MM.1S (cell line): ENCODE results near the gene THRB.

ENCODE experiments used
- DNase-seq: peaks from one replicate; pipeline ENCODE4 v3.0.0-alpha.2; 2015
- H2AFZ ChIP-seq: fragments of 300-600 bp; sonication (generic); 2 replicates; pipeline ENCODE4 v1.6.0; 2016; ENCODE audit warnings: antibody characterized with exemption, low read length
- H3F3A ChIP-seq: fragments of 300-600 bp; sonication (generic); 2 replicates; pipeline ENCODE4 v1.6.1; 2016; ENCODE audit warnings: mild to moderate bottlenecking, antibody characterized with exemption, low read length, moderate library complexity, mixed read lengths; ENCODE audit not compliant: insufficient read depth
- H3K27ac ChIP-seq: fragments of 300-600 bp; sonication (generic); 2 replicates; pipeline ENCODE4 v1.5.1; 2016; ENCODE audit warnings: mild to moderate bottlenecking, low read length
- H3K27me3 ChIP-seq: fragments of 300-600 bp; sonication (generic); replicated peaks from 2 replicates; pipeline ENCODE4 v1.6.0; 2016; ENCODE audit warnings: low read length; ENCODE audit not compliant: insufficient read depth
- H3K36me3 ChIP-seq: fragments of 300-600 bp; sonication (generic); replicated peaks from 2 replicates; pipeline ENCODE4 v1.6.1; 2016; ENCODE audit warnings: mild to moderate bottlenecking, low read length, mixed read lengths; ENCODE audit not compliant: insufficient read depth
- H3K4me1 ChIP-seq: fragments of 300-600 bp; sonication (generic); 2 replicates; pipeline ENCODE4 v1.6.1; 2016; ENCODE audit warnings: low read length, mixed read lengths
- H3K4me2 ChIP-seq: fragments of 300-600 bp; sonication (generic); 2 replicates; pipeline ENCODE4 v1.6.0; 2016; ENCODE audit warnings: low read depth, low read length
- H3K4me3 ChIP-seq: fragments of 300-600 bp; sonication (generic); 2 replicates; pipeline ENCODE4 v1.5.1; 2016; ENCODE audit warnings: low read length, mixed read lengths
- H3K79me2 ChIP-seq: fragments of 300-600 bp; sonication (generic); 2 replicates; pipeline ENCODE4 v1.6.1; 2016; ENCODE audit warnings: mixed run types, low read length, mixed read lengths
- H3K9ac ChIP-seq: fragments of 300-600 bp; sonication (generic); 2 replicates; pipeline ENCODE4 v1.6.1; 2016; ENCODE audit warnings: low read length, mixed read lengths
- H3K9me2 ChIP-seq: fragments of 300-600 bp; sonication (generic); replicated peaks from 2 replicates; pipeline ENCODE4 v1.6.1; 2016; ENCODE audit warnings: mild to moderate bottlenecking, low read length, mixed read lengths; ENCODE audit not compliant: insufficient read depth
- H3K9me3 ChIP-seq: fragments of 300-600 bp; sonication (generic); replicated peaks from 2 replicates; pipeline ENCODE4 v1.6.1; 2016; ENCODE audit warnings: mild to moderate bottlenecking, low read length, mixed read lengths; ENCODE audit not compliant: insufficient read depth
- H4K20me1 ChIP-seq: fragments of 300-600 bp; sonication (generic); 2 replicates; pipeline ENCODE4 v1.6.1; 2016; ENCODE audit warnings: mild to moderate bottlenecking, low read length, moderate library complexity, mixed read lengths; ENCODE audit not compliant: insufficient read depth
- CTCF ChIP-seq: fragments of 300-600 bp; sonication (generic); IDR thresholded peaks from 2 replicates; pipeline ENCODE4 v1.5.1; 2016; ENCODE audit warnings: antibody characterized with exemption, low read length, mixed read lengths
- EZH2 ChIP-seq: fragments of 300-600 bp; sonication (generic); optimal IDR thresholded peaks from 2 replicates; pipeline ENCODE3; 2017; ENCODE audit warnings: low read depth, mild to moderate bottlenecking, antibody characterized with exemption, low read length, mixed read lengths
- EZH2phosphoT487 ChIP-seq: fragments of 300-600 bp; sonication (generic); IDR thresholded peaks from 2 replicates; pipeline ENCODE4 v1.6.1; 2018; ENCODE audit warnings: antibody characterized with exemption, low read length

THRB gene

GRCh38 chr3:24299806-24300626 is 194.6 kb downstream of the THRB start:
- Histone ChIP-seq H3K4me2 (no peak overlapping the region), H3K4me3 (no peak overlapping the region), H3K27me3 (no peaks in the 10 kb centered on the region), H3F3A (no peaks in the 10 kb centered on the region), H3K79me2 (no peaks in the 10 kb centered on the region), H3K27ac (no peak overlapping the region), H3K9me2 (no peaks in the 10 kb centered on the region), H2AFZ (no peak overlapping the region), H3K9ac (no peak overlapping the region), H3K36me3 (no peaks in the 10 kb centered on the region), H3K4me1 (no peaks in the 10 kb centered on the region), H4K20me1 (no peaks in the 10 kb centered on the region), H3K9me3 (no peaks in the 10 kb centered on the region)
- no peak for TF ChIP-seq CTCF
- no peak for TF ChIP-seq EZH2
- TF ChIP-seq EZH2phosphoT487: no peak
- no peak for DNase-seq

DNA sequence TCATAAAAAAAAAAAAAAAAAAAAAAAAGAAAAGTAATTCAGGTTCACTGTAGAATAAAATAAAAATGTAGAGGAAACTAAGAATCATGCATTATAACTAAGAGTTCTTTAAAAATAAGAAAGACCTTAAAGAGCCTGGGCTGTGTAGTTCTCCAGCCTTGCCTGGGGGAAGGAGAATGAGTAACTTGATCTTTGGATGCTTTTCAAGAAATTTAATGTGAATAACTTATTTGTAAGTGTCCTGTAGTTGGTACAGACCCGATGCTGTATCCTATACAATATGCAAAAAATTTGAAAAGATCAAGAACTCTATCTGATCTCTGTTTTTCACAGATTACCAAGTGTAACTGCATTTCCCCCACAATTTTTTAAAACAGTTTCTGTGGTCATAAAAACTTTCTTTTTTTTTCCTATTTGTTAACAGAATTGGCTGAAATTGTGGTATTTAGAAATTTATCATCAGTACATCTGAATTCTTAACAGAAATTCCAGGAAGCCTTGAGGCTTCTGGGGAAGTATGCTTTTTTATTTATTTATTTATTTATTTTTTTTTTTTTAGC is 195.3 kb downstream of the THRB start:
- Histone ChIP-seq H3K9ac (no peak overlapping the region), H3K4me1 (no peaks in the 10 kb centered on the region), H4K20me1 (no peaks in the 10 kb centered on the region), H3K27me3 (no peaks in the 10 kb centered on the region), H3K4me3 (no peak overlapping the region), H3K27ac (no peak overlapping the region), H3K9me3 (no peaks in the 10 kb centered on the region), H2AFZ (no peak overlapping the region), H3F3A (no peaks in the 10 kb centered on the region), H3K9me2 (no peaks in the 10 kb centered on the region), H3K4me2 (no peak overlapping the region), H3K36me3 (no peaks in the 10 kb centered on the region), H3K79me2 (no peaks in the 10 kb centered on the region)
- DNase-seq: no peak
- no peak for TF ChIP-seq CTCF
- no peak for TF ChIP-seq EZH2phosphoT487

GRCh38 chr3:24296441-24297205 is 198.0 kb downstream of the THRB start:
- no peaks in the 10 kb centered on the region for H3K9me2 ChIP-seq
- no peaks in the 10 kb centered on the region for H3K27me3 ChIP-seq
- no peaks in the 10 kb centered on the region for H3F3A ChIP-seq
- H3K79me2 ChIP-seq: no peaks in the 10 kb centered on the region
- H3K4me3 ChIP-seq: no peak overlapping the region
- H3K4me1 ChIP-seq: no peaks in the 10 kb centered on the region
- no peak for DNase-seq
- no peak overlapping the region for H3K9ac ChIP-seq
- no peak overlapping the region for H3K4me2 ChIP-seq
- H3K36me3 ChIP-seq: no peaks in the 10 kb centered on the region
- no peak overlapping the region for H3K27ac ChIP-seq
- H3K9me3 ChIP-seq: no peaks in the 10 kb centered on the region
- TF ChIP-seq CTCF: no peak
- no peak for TF ChIP-seq EZH2
- TF ChIP-seq EZH2phosphoT487: no peak
- H2AFZ ChIP-seq: no peak overlapping the region
- no peaks in the 10 kb centered on the region for H4K20me1 ChIP-seq
